ENCODE measurements around the gene B4GALT1.

The B4GALT1 gene

DNA sequence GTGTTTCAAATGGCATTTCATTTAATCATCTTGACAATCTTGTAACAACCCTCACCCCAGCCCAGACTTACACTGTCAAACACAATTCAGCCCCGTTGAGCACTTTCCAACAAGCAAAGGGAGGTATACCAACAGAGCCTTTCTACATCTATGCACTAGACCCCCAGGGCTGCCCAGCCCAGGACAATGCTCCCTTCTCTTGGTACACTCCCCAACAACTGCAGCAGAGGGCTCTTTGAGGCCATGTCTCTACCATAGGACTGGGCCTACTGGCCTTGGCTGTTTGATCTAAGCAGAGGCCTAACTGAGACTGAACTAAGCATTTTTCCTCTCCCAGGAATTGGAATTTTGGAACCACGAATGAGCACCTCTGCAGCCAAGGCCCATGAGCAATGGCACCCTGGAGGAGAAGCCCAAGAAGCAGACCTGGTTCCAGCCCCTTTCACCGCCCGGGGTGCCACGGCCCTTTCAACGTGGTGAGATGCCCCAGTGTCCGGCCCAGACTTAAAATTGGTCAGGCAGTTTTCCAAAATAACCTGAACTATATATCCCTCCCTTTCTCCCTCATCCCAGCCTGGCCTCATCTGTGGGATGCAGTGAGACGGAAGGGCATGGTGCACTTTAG is 43.6 kb downstream of the B4GALT1 start:
- DNase-seq (ENCODE audit: low read depth) = no peak

DNA sequence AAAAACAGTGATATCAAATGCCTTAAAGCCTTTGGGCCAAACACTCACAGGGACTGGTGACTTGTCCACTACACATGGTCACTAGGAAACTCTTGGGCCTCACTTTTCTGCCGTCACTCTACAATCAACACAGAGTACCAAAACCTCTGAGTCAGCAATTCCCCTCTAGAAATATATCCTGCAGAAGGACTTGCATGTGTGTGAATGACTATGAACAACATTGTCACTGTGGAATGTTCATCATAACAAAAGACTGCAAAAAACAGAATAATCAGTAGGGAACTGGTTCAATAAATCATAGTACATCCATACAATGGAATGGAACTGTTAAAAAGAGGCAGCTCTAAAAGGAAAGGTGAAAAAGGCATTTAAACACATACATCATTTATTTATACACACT is 46.5 kb downstream of the B4GALT1 start:
- DNase-seq (ENCODE audit: low read depth) = no peak

DNA sequence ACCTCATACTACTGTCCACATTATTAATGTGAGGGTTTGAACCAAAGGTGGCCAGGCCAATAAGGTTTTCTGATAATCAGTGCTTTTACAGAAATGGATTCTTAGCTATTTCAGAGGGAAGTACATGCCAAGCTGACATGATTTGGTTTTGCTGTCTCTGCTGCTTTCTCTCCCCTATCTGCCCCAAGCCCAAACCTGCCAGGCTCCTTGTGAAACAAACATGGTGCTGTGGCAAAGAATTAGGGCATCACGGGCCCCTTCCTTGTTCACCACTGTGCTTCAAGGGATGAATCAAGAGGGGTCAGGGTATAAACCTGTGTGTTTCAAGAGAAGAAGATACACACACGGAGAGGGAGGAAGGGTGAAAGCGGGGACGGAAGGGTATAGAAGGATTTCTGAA is 49.3 kb downstream of the B4GALT1 start:
- no peak for DNase-seq (ENCODE audit: low read depth)

DNA sequence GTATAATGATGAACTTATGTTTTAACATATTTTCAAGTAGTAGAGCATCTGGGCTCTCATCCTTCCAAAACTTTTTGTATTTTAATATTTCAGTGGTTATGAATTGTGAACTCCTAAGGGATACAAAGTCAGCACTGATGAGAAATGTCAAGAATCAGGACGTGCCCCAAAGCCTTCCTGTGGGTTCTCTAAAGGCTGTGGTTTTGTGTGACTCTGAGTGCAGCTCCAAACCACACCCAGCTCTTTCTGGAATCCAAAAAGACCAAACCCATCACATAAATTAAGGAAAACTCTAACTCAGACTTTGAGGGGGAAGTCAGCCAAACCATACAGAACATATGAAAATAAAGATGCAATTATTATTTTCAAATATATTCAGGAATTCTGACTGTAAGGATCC is 49.8 kb downstream of the B4GALT1 start:
- peak; percentile 93 for DNase-seq (ENCODE audit: low read depth)

DNA sequence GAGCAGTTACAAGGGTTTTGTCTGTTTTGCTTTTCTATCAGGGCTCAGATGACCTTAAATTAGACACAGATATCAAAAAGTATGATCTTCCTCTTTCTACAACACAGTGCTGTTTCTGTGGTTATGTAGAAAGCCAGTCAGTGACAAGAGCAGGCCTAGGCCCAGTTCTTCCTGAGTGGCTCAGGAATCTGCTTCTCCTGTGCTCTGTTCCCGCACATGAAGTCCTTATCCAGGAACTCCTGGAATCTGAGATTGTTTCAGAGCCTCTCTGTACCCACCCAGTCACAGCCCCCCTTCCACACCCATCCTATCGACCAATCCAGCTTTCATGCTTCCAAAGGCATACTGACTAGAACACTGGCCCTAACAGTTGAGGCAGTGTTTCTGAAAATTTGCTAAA is 50.3 kb downstream of the B4GALT1 start:
- DNase-seq (ENCODE audit: low read depth) = no peak

DNA sequence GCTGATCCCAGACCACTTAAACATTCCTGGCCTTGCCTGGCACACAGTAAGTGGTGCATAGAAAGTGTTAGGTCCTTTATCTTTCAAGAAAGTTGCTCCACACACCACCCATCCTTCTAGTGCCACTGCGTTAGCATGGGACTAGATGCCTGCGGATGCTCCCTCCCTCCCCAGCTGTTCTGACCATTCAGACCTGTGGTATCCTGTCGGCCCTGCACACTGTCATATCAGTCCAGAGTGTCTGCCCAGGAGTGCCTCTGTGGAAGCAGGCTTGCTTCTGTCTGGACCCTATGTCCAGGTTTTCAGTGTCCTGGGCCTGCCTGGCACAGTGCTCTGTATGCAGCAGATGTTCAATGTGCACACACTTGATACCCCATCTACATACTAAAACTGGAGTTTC is 52.4 kb downstream of the B4GALT1 start:
- DNase-seq (ENCODE audit: low read depth) = no peak

DNA sequence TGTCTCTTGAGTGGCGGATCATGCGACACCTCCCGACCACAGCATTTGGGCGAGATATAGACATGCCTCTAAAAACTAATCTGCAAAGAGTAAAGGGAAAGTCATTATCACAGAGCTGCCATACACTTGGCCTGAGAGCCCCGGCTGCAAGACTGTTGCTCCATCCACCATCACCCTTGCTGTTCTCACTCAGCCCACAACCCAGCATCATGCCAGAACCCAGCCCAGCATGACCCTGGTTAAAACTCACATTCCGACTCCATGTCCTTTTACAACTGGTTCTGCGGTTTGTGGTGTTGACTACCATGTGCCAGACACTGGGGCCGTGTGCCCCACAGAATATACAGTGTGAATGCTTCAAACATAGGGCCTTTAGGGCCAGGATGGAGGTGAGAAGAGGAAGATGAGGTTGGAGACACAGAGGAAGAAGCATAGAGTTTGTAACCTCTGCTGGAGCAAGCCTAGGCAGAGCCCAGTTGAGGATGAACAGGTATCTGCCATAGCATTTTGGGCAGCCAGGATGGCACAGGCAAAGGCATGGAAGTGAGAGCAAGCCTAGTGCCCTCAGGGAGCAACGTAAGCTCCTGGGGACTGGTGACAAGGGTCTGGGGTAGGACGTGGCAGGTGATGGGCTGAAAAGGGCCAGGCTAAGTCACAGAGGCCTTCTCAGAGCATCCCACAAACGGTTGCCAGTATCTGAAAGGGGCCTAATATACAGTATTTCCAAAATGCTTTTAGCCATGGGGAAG is 53.2 kb downstream of the B4GALT1 start:
- DNase-seq (ENCODE audit: low read depth) = no peak

DNA sequence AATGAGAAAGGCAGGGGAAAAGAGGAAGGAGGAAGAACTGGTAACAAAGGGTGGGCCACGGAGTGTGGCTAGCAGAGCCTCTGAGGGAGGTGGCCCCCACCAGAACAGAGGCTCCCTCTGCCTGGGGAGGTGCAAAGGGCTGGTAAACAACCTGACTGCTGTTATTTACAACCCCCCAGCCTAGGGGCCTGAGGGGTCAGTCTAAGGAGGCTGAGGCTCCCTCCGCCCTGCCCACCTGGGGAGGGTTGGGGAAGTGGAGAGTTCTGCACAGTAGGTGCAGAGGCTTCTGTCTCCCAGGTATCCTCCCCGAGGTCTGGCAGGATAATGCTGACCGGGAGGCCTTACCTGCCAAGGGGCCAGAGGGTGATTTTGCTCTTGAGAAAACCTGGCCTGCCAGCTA is 55.0 kb downstream of the B4GALT1 start:
- no peak for DNase-seq (ENCODE audit: low read depth)

DNA sequence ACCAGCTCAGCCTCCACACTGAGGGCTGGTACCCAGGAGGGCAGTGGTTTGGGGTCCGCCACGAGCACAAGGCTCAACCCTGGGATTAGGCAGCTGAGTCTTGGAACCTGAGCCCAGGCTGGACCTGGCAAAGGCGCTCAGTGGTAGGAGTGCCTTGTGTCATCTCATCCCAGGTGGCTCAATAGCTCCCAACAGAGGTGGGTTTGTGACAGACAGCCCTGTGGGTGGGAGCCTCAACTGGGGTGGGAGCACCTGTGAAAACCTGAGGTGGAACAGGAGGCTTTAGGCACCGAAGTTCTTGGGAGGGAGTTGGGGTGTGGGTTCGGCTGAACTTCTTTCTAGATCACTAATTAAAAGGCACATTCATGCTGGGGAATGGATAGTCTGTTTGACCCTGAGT is 55.5 kb downstream of the B4GALT1 start:
- no peak for DNase-seq (ENCODE audit: low read depth)

DNA sequence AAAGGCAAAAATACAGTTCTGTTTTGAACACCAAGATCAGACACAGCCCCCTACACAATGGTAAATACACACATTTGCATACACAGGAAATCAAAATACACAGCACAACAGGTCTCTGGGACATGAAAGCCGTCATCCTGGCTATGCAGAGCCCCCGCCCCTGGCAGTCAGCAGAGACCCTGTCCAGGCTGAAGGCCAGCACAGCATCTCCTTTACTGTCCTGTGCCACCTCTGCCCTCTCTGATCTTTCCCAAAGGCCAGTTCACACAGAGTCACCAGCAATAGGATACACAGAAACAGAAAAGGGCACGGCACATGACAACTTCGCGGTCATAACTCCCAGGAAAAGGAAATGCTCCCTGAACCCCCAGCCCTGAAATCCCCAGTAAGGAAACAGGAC is 56.5 kb downstream of the B4GALT1 start:
- no peak for DNase-seq (ENCODE audit: low read depth)

DNA sequence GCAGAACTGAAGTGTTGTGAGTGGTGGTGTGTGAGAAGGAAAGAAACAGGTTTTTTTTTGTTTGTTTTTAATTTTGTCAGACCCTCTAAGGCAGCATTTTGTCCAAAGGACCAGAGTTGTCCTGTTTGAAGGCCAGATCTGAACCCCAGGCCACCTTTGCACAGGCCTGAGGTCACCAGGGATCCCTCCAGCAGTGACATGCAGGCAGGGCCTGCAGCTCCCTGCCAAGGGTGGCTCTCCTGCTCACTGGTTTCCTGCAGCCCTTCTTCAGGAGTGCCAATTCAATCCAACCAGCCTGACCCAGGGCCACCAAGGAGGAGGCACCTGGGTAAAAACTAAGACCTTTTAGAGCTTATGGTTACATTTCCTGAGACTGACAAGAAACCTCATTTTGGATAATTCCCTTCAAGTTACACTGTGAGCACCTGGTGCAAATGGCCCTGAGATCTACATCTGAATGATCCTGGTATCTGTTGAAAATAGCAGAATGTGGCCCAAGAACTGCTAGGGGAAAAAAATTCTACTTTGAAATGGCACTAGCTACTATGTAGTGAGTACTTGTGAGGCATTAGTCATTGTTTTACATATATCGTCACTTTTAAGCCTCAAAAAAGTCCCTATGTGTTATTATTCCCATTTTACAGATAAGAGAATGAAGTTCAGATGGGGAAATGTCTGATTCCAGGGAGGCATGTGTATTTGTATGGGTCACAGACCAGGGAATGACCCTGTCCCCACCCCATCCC is 57.1 kb downstream of the B4GALT1 start:
- DNase-seq (ENCODE audit: low read depth) = no peak

DNA sequence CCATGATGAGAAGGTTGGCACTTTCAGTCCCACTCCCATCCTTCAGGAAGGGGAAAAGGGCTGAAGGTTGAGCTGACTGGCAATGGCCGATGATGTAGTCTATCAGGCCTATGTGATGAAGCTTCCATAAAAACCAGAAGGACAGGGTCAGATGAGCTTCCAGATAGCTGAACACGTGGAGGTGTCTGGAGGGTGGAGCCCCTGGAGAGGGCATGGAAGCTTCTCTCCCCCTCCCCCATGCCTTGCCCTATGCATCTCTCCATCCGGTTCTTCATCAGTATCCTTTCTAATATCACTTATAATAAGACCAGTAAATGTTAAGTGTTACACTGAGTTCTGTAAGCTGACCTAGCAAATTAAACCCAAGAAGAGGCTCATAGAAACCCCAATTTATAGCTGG is 58.0 kb downstream of the B4GALT1 start:
- no peak for DNase-seq (ENCODE audit: low read depth)

DNA sequence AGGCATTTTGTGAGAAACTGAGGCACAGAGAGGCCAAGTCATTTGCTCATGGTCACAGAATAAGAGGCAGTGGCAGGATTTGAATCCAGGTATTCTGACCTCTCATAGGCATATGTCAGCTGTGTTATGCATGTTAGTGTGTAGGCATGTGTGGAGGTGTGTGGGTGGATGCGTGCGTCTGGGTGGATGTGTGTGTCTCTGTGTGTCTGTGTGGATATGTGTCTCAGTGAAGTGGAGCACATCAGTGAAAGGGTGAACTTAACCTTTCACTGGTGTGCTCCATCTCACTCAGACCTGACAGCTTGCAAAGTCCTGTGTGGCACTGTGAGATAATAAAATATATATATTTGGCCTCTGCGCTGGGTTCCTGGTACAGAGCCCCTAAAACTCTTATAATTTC is 58.7 kb downstream of the B4GALT1 start:
- DNase-seq (ENCODE audit: low read depth) = no peak

DNA sequence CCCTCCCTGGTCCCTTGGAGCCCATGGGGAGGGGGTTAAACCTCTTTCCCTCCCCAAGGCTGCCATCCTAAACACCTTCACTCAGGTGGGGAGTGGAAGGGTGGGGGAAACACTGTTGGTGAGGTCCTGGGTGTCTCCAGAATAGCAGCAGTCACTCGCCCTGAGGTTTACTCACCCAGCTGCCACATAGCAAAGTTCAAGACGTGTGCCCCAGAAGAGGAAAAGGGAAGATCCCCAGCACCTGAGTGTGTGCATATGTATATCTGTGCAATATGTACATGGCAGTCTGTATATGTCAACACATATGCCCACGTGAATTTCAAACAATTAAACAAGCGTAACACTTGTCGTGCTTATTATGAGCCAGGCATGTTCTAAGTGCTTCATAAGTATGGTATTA is 59.4 kb downstream of the B4GALT1 start:
- DNase-seq (ENCODE audit: low read depth) = no peak

DNA sequence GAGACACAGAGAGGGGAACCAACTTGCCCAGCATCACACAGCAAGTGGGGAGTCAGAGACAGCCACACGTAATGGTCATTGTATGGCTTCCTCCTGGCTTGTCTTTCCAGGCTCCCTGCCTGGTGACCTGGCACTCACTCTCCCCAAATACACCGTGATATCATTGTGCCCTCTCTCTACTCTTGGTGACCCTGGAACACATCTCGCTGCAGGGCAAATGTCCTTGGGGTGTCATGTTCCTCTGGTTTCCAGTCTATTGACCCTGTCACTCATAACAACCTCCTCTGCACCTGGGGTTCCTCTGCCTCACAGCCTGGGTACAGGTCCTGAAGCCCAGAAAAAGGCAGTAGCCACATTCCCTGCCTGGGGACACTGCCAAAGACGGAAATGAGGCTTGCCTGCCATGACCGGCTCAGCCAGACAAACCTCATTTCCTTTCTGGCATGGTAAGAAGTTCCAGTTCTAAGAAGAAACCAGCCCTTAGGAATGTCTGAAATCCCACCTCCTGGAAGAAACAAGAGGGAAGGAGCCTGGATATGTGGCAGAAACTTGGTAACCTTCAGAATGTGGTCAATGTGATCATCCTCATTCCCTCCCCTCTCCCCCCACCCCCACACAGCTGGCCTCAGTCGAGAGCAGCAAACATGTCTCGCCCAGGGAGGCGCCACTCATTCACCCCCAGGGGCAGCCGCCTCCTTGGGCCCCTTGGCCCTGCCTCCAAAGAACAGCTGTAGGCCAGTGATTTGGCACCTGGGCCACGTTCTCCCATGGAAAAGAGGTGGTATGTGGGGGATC is 60.1 kb downstream of the B4GALT1 start:
- peak; percentile 76 for DNase-seq (ENCODE audit: low read depth)

DNA sequence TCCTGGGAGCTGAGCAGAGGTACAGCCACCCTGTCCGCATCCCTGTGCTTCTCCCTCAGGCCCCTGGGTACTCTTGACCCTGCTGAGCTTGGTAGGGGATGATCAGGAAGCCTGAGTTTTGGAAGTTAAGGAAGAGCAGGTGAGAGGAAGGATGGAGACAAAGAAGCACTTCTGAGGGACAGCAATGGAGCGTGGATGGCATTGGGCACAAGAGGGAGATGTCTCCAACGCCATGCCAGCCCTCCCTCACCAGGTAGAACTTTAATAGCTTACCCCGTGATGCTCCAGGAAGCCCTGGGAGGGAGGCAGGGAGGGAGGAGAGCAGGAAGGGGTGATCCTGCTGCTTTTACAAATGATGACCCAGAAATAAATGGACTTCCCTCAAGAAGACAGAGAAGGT is 60.8 kb downstream of the B4GALT1 start:
- no peak for DNase-seq (ENCODE audit: low read depth)

DNA sequence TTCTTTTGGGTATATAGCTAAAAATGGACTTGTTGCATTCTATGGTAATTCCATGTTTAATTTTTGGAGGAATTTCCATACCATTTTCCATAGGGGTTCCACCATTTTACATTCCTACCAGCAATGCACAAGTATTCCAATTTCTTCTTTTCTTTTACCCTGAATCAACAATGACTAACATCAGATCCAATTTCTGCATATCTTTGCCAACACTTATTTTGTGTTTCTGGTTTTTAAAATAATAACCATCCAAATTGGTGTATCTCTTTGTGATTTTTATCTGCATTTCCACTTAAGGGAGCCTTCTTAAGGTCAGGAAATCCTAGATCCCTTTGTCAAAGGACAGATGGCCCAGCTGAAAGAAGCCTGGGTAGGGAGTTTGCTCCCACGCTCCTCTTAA is 61.2 kb downstream of the B4GALT1 start:
- no peak for DNase-seq (ENCODE audit: low read depth)

DNA sequence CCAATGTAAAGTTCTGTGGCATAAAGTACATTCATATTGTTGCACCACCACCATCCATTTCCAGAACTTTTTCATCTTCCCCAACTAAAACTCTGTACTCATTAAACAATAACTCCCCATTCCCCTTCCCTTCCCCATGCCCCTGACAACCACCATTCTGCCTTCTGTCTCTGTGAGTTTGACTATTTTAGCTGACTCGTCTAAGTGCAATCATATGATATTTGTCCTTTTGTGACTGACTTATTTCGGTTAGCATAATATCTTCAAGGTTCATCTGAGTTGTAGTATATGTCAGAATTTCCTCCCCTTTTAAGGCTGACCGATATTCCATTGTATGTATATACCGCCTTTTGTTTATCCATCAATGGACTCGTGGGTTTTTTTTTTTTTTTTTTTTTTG is 61.6 kb downstream of the B4GALT1 start:
- DNase-seq (ENCODE audit: low read depth) = no peak

DNA sequence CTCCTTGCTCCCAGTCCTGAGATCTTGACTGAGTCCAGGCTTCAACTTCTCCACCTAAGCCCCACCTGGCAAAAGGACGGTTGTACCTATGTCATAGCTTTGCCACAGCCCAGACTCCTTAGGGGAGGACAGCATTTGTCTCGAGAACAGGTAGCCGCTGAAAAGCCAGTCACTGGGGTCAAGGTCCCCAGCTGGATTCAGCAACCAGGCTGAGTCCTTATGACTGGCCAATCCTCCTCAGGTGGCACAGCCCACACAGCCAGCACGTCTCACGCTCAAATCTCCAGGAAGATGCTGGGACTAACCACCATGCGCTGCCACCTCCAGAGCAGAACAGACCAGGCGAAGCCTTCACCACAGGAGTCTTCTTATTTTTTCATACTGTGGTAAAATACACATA is 62.7 kb downstream of the B4GALT1 start:
- no peak for DNase-seq (ENCODE audit: low read depth)

DNA sequence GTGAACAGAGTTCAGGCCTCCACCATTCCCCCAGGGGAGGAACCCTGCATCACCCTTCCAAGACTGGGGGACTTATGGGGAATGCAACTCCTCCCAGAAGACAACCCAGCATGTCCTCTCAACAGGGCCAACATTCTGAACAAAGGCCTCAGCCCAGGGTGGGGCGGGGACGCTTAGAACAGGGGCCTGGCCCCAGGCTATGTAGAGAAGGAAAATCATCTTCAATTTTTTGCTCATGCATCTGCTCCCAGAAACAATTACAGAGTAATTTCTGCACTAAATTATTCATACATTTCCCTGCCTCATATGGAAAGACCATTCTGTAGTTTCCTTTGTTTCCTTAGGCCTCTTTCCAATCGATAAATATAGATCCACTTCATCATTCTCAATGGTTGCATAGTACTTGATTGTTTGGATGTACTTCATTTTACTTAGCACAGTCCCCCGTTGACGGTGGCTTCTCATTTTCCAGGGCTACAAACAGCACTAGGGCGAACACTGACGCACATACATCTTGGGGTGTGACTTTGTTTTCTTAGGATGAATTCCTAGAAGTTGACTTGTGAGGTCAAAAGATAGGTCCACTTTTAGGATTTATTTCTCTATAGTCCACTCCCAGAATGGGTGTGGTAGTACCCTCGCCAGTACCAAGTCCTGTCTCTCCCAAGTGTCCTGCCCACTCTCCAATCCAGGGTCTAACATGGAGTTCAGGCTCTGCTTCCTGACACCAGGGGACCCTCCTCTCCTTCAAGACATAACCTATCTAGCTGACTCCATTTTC is 63.4 kb downstream of the B4GALT1 start:
- no peak for DNase-seq (ENCODE audit: low read depth)

DNA sequence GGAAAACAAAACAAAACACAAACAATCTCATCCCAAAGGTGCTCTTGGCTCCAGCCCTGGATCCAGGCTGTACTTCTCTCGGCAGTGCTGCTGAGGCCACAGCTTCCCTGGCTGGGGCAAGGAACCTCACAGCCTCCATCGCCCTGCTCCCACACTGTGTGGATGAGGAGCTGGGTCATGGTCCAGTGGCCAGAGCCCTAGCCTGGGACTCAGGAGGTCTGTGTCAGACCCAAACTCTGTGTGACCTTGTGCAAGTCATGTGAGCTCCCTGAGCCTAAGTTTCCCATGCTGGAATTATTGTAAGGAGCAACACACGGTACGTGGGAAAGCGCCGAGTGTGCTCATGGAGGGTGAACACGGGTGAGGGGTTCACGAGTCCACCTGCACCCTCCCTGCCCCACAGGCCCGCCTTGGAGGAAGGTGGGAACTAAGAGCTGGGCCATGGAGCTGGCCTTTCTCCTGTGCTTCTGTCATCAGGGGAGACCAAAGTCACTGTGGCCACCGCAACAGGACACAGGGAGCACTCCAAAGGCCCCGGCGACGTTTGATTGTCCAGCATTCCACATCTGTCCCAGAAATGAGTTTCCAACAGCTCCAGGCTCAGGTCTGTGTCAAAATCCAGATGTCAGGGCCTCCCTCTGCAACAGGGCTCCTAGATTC is 64.5 kb downstream of the B4GALT1 start:
- no peak for DNase-seq (ENCODE audit: low read depth)
